A549 (cell line): ENCODE measurements around the gene CSMD2. TPM values are rescaled to one million over a fixed set of nuclear protein-coding genes. Genes with fewer than 3 reads are reported as not detected.

ENCODE experiments used
- ATAC-seq, 2 experiments: fragments of 200-7000 bp in 1 of 2; fragments of >200 bp in 1 of 2; cut with Nextera tagmentation in 1 of 2; cut with Tn5 transposase in 1 of 2; 3 replicates each; pipeline versions ENCODE4 v1.8.0 to v1.9.1; 2018 to 2020; ENCODE audit warnings: mild to moderate bottlenecking in 1 of 2, moderate library complexity in 1 of 2
- CTCF ChIA-PET: fragments of 300-600 bp; sonication (Branson Sonifier 250); formaldehyde crosslinking; extraction: SDS; loops from one replicate; lab custom pipeline; 2021; ENCODE audit warnings: antibody characterized with exemption, inconsistent platforms; lab: Yijun Ruan, JAX
- POLR2A ChIA-PET: fragments of 350-600 bp; formaldehyde crosslinking; extraction: SDS; loops from one replicate; lab custom pipeline; 2021; ENCODE audit warnings: antibody characterized with exemption, inconsistent platforms; lab: Yijun Ruan, JAX
- DNase-seq, 2 experiments: peaks; one replicate each; pipeline versions ENCODE4 v3.0.0 to v3.0.0-alpha.2; 2011 to 2016; ENCODE audit warnings: low read depth in 1 of 2, low spot score in 1 of 2
- FAIRE-seq: peaks from 2 replicates; lab custom pipeline; 2011; peaks lifted over from hg19 to GRCh38; lab: Jason Lieb, UNC
- H3K27ac ChIP-seq, 2 experiments: fragments of >200 bp; sonication (Bioruptor Twin); formaldehyde crosslinking; 3 replicates each; pipeline ENCODE4 v1.5.1; 2016 to 2017
- H3K4me1 ChIP-seq: fragments of >200 bp; sonication (Bioruptor Twin); formaldehyde crosslinking; 3 replicates; pipeline ENCODE4 v1.6.1; 2016
- H3K4me2 ChIP-seq: fragments of >200 bp; sonication (Bioruptor Twin); formaldehyde crosslinking; 3 replicates; pipeline ENCODE4 v1.6.1; 2016
- H3K4me3 ChIP-seq: fragments of >200 bp; sonication (Bioruptor Twin); formaldehyde crosslinking; 3 replicates; pipeline ENCODE4 v1.5.1; 2016
- H3K9me3 ChIP-seq: fragments of >200 bp; sonication (Bioruptor Twin); formaldehyde crosslinking; 3 replicates; pipeline ENCODE4 v1.6.1; 2016
- BHLHE40 ChIP-seq: IDR thresholded peaks from 2 replicates; pipeline ENCODE4 v1.6.1; 2012; ENCODE audit warnings: low read depth, low read length, inconsistent platforms
- CHD2 ChIP-seq: fragments of 150-350 bp; IDR thresholded peaks from 2 replicates; pipeline ENCODE4 v1.6.1; 2014; ENCODE audit warnings: low read length; ENCODE audit not compliant: partially characterized antibody
- CHD4 ChIP-seq: fragments of 200-600 bp; sonication (generic); IDR thresholded peaks from 2 replicates; pipeline ENCODE4 v1.6.1; 2016; ENCODE audit warnings: antibody characterized with exemption, mild to moderate bottlenecking, borderline replicate concordance
- E2F6 ChIP-seq: IDR thresholded peaks from 2 replicates; pipeline ENCODE4 v1.6.1; 2012; ENCODE audit warnings: low read depth, borderline replicate concordance
- FOSB ChIP-seq: fragments of 250-450 bp; sonication (Bioruptor Pico); IDR thresholded peaks from 2 replicates; pipeline ENCODE4 v1.5.0; 2020; ENCODE audit warnings: mild to moderate bottlenecking, moderate library complexity
- FOSL2 ChIP-seq, 2 experiments: fragments of 450-650 bp in 1 of 2; fragments of >200 bp in 1 of 2; sonication (Bioruptor Twin) in 1 of 2; formaldehyde crosslinking; IDR thresholded peaks; 2 replicates each; pipeline versions ENCODE4 v1.5.0 to v1.6.1; 2016 to 2020; ENCODE audit warnings: mild to moderate bottlenecking in 1 of 2, moderate library complexity in 1 of 2
- FOXS1 ChIP-seq: fragments of 250-450 bp; sonication (Bioruptor Pico); IDR thresholded peaks from 2 replicates; pipeline ENCODE4 v1.5.0; 2020; ENCODE audit warnings: mild to moderate bottlenecking, moderate library complexity
- HDAC2 ChIP-seq: fragments of 200-600 bp; sonication (generic); IDR thresholded peaks from 2 replicates; pipeline ENCODE4 v1.6.1; 2016
- HEYL ChIP-seq: fragments of 250-450 bp; sonication (Bioruptor Pico); IDR thresholded peaks from 2 replicates; pipeline ENCODE4 v1.8.0; 2021; ENCODE audit warnings: mild to moderate bottlenecking, moderate library complexity
- HMGXB4 ChIP-seq: fragments of 250-450 bp; sonication (Bioruptor Pico); IDR thresholded peaks from 2 replicates; pipeline ENCODE4 v1.5.0; 2021; ENCODE audit warnings: mild to moderate bottlenecking, moderate library complexity, borderline replicate concordance
- HOXA7 ChIP-seq: fragments of 250-450 bp; sonication (Bioruptor Pico); IDR thresholded peaks from 2 replicates; pipeline ENCODE4 v1.5.0; 2020; ENCODE audit warnings: mild to moderate bottlenecking, moderate library complexity
- HOXB13 ChIP-seq: fragments of 250-450 bp; sonication (Bioruptor Pico); IDR thresholded peaks from 2 replicates; pipeline ENCODE4 v1.5.0; 2020; ENCODE audit warnings: low read depth, mild to moderate bottlenecking, moderate library complexity
- MAX ChIP-seq: IDR thresholded peaks from 2 replicates; pipeline ENCODE4 v1.6.1; 2012
- MAZ ChIP-seq: fragments of 150-350 bp; IDR thresholded peaks from 2 replicates; pipeline ENCODE4 v1.6.1; 2014; ENCODE audit warnings: antibody characterized with exemption, low read depth, low read length, borderline replicate concordance
- MYC ChIP-seq: IDR thresholded peaks from 2 replicates; pipeline ENCODE4 v1.6.1; 2012; ENCODE audit warnings: mild to moderate bottlenecking, inconsistent platforms, low read length, improper control_type of control experiment, borderline replicate concordance
- NPAS2 ChIP-seq: fragments of 250-450 bp; sonication (Bioruptor Pico); IDR thresholded peaks from 2 replicates; pipeline ENCODE4 v1.8.0; 2022; ENCODE audit warnings: mild to moderate bottlenecking, moderate library complexity, borderline replicate concordance
- PHF8 ChIP-seq: fragments of 200-600 bp; sonication (generic); IDR thresholded peaks from 2 replicates; pipeline ENCODE4 v1.6.1; 2016; ENCODE audit warnings: low read depth, mild to moderate bottlenecking, antibody characterized with exemption, moderate library complexity, borderline replicate concordance
- POLR2A ChIP-seq: IDR thresholded peaks from 2 replicates; pipeline ENCODE4 v1.6.1; 2012; ENCODE audit warnings: mild to moderate bottlenecking, low read length
- POLR2AphosphoS2 ChIP-seq: conservative IDR thresholded peaks from 2 replicates; pipeline ENCODE4 v1.6.1; 2012; ENCODE audit warnings: low read length, improper control_type of control experiment, inconsistent platforms
- REST ChIP-seq: fragments of 200-600 bp; sonication (generic); IDR thresholded peaks from 2 replicates; pipeline ENCODE4 v1.6.1; 2016; ENCODE audit warnings: antibody characterized with exemption, mild to moderate bottlenecking, moderate library complexity
- SMC3 ChIP-seq: fragments of >200 bp; sonication (Bioruptor Twin); formaldehyde crosslinking; IDR thresholded peaks from 3 replicates; pipeline ENCODE4 v1.6.1; 2018; ENCODE audit warnings: inconsistent platforms
- SREBF2 ChIP-seq: fragments of 450-650 bp; IDR thresholded peaks from 2 replicates; pipeline ENCODE4 v1.6.1; 2014; ENCODE audit warnings: mild to moderate bottlenecking, moderate library complexity
- TFCP2L1 ChIP-seq: fragments of 250-450 bp; sonication (Bioruptor Pico); IDR thresholded peaks from 2 replicates; pipeline ENCODE4 v1.5.0; 2021; ENCODE audit warnings: mild to moderate bottlenecking
- WGBS: methylation state at CpG from one replicate; pipeline ENCODE4 v1.1.6; 2017; ENCODE audit errors: missing lambda C conversion rate; 5-methylcytosine and 5-hydroxymethylcytosine counted together
- polyA plus RNA-seq, 4 experiments: library from polyadenylated mRNA; depleted of rRNA in 3 of 4; stranded (reverse); fragments of >200 nt; fragmentation: RNase III in 1 of 4; extraction: RNeasy Plus Mini Kit Qiagen cat#74134 plus additional on column Dnase treatment in 1 of 4; gene quantifications; 2 replicates in 3 of 4; 3 replicates in 1 of 4; pipeline ENCODE4 v1.2.3, GENCODE V29; 2011 to 2017
- TF ChIP-seq, protein P1 (sequence below): fragments of 250-450 bp; sonication (Bioruptor Pico); IDR thresholded peaks from 2 replicates; pipeline ENCODE4 v1.5.0; 2020; ENCODE audit warnings: low read depth, mild to moderate bottlenecking, moderate library complexity

CSMD2 gene
- polyA plus RNA-seq, 2 of the 4 experiments (the other 2 are of a cell fraction), result not detected

DNA sequence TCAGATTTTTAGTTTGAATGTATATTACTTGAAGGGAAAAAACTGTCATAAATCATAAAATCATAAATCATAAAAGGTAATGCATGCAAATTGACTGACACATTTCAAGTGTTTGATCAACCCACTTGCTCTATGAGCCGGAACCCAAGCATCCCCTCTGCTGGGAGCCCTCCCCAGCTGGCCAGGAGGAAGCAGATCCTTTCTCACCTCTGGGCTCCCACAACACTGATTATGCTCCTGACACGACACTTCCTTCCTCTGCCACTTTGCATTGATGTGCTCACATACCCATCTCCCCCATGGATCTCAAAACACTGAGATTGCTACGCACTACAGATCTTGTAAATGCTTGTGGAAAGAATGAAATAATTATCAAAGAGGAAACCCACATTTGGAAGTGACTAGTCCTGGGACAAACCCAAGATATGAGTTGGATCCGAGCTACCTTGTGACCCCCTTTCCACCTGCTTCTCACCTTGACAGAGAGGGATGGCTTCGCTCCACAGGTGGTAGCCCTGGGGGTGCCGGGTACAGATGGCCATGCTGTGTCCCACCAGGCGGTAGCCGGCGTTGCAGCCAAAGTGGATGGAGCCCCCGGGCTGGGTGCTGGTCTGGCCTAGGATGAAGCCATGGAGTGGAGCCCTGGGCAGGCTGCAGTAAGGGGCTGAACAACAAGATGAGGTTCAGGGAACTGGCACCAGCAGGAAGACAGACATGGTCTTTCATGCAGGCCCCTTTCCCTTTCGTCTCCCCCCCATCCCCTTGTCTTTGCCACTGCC, 588.0 kb downstream of the CSMD2 start:
- CTCF ChIA-PET, result no interaction called here
- TF ChIP-seq FOSL2 (IDR thresholded peaks at IDR 0.05), result no peak
- no peak for TF ChIP-seq FOSL2 (CRISPR knock-in tag; IDR thresholded peaks at IDR 0.05)
- no peak for TF ChIP-seq FOSB (CRISPR knock-in tag)
- TF ChIP-seq E2F6, result no peak
- no peak for TF ChIP-seq HDAC2
- TF ChIP-seq, protein P1, sequence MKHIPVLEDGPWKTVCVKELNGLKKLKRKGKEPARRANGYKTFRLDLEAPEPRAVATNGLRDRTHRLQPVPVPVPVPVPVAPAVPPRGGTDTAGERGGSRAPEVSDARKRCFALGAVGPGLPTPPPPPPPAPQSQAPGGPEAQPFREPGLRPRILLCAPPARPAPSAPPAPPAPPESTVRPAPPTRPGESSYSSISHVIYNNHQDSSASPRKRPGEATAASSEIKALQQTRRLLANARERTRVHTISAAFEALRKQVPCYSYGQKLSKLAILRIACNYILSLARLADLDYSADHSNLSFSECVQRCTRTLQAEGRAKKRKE, result no peak
- no peak for TF ChIP-seq REST
- TF ChIP-seq HOXB13, result no peak
- no peak for TF ChIP-seq HMGXB4 (CRISPR knock-in tag)
- TF ChIP-seq TFCP2L1 (CRISPR knock-in tag), result no peak
- no peak for TF ChIP-seq PHF8
- TF ChIP-seq MAX, result no peak
- H3K27ac ChIP-seq, result no peak overlapping the region
- H3K4me1 ChIP-seq, result no peaks in the 10 kb centered on the region
- DNase-seq (no peak), ATAC-seq (no peak), FAIRE-seq (no peak)
- H3K4me2 ChIP-seq, result no peak overlapping the region
- no peaks in the 10 kb centered on the region for H3K9me3 ChIP-seq
- H3K4me3 ChIP-seq, result no peak overlapping the region
- 27% methylated on average over 8 of the region's 11 CpGs for WGBS
- POLR2A ChIA-PET, result no interaction called here

DNA sequence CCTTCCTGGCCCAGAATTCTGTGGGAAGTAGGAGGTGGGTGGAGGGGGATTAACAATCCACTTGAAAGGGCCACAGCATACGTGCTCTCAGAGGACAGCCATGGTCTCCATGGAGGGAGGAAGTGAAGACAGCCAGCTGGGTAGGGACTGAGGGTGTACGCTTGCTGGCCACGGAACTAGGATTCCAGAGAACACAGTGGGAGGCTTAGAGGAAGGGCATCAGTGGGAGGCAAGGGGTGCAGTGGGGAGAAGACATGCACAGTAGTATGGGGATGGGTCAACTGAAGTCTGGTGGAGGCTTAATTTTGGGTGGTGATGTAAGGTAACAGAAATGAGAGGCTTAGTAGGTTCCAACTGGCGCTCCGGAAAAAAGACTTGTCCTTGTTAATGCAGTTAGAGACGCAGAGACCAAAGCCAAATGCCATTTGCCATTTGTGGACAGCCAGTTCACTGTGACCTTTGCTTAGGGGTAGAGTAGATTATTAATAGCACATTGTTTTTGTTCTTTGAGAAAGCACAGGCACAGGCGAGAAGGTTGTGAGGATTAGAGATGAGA, 589.6 kb downstream of the CSMD2 start:
- TF ChIP-seq HOXA7 (CRISPR knock-in tag) (no peak), TFCP2L1 (CRISPR knock-in tag) (no peak), MYC (no peak), CHD4 (no peak), HEYL (no peak), HDAC2 (no peak), HOXB13 (no peak), SMC3 (no peak), CHD2 (no peak), MAZ (no peak), SREBF2 (no peak), E2F6 (no peak), POLR2A (no peak), POLR2AphosphoS2 (no peak), FOXS1 (no peak), PHF8 (no peak), BHLHE40 (no peak), NPAS2 (CRISPR knock-in tag) (no peak)
- TF ChIP-seq, protein P1, result no peak
- TF ChIP-seq, all 56 proteins: peak for 0
- no peak overlapping the region for H3K4me2 ChIP-seq
- no peaks in the 10 kb centered on the region for H3K9me3 ChIP-seq
- WGBS, result 6% methylated on average over 6 of the region's 7 CpGs
- H3K4me3 ChIP-seq, result no peak overlapping the region
- DNase-seq (no peak), ATAC-seq (no peak), FAIRE-seq (no peak)
- no peaks in the 10 kb centered on the region for H3K4me1 ChIP-seq
- POLR2A ChIA-PET, result no interaction called here
- H3K27ac ChIP-seq, result no peak overlapping the region
- CTCF ChIA-PET, result no interaction called here
